PC-3 (cell line): ENCODE results near the gene CRB2. TPM values are rescaled to one million over a fixed set of nuclear protein-coding genes. Genes with fewer than 3 reads are reported as not detected.

Source experiments
- ATAC-seq: fragments of 200-7000 bp; cut with Tn5 transposase; 2 replicates; pipeline ENCODE4 v1.9.1; 2020; ENCODE audit warnings: mild to moderate bottlenecking, moderate library complexity
- BruUV-seq: library from RNA; stranded (reverse); fragments of 400-500 nt; replicated peaks from 2 replicates; lab custom pipeline; 2021; lab: Mats Ljungman, UMichigan
- CTCF ChIA-PET: fragments of 300-600 bp; sonication (Branson Sonifier 250); formaldehyde crosslinking; loops from one replicate; lab custom pipeline; 2022; ENCODE audit warnings: antibody characterized with exemption; lab: Charles Lee
- POLR2A ChIA-PET: fragments of 300-600 bp; sonication (Branson Sonifier 250); formaldehyde crosslinking; loops from one replicate; lab custom pipeline; 2022; ENCODE audit warnings: antibody characterized with exemption; ENCODE audit not compliant: unreplicated experiment; lab: Charles Lee
- DNase-seq: peaks from one replicate; pipeline ENCODE4 v3.0.0-alpha.2; 2015
- H2AFZ ChIP-seq: fragments of 300-600 bp; sonication (generic); 2 replicates; pipeline ENCODE4 v1.6.0; 2016; ENCODE audit warnings: antibody characterized with exemption, low read length
- H3F3A ChIP-seq: fragments of 300-600 bp; sonication (generic); one replicate; pipeline ENCODE4 v1.6.0; 2017; ENCODE audit warnings: antibody characterized with exemption, low read length, control low read depth, mild to moderate bottlenecking; ENCODE audit not compliant: unreplicated experiment
- H3K27ac ChIP-seq: fragments of 300-600 bp; sonication (generic); 2 replicates; pipeline ENCODE4 v1.5.1; 2016; ENCODE audit warnings: mild to moderate bottlenecking, low read length
- H3K27me3 ChIP-seq: fragments of 300-600 bp; sonication (generic); 2 replicates; pipeline ENCODE4 v1.6.1; 2016; ENCODE audit warnings: low read length, mixed read lengths
- H3K36me3 ChIP-seq: fragments of 300-600 bp; sonication (generic); 2 replicates; pipeline ENCODE4 v1.6.1; 2016; ENCODE audit warnings: low read depth, mixed run types, low read length, mixed read lengths
- H3K4me1 ChIP-seq: fragments of 300-600 bp; sonication (generic); 2 replicates; pipeline ENCODE4 v1.5.1; 2016; ENCODE audit warnings: low read length; ENCODE audit not compliant: insufficient read depth
- H3K4me2 ChIP-seq: fragments of 300-600 bp; sonication (generic); 2 replicates; pipeline ENCODE4 v1.6.0; 2016; ENCODE audit warnings: low read length
- H3K4me3 ChIP-seq: fragments of 300-600 bp; sonication (generic); 2 replicates; pipeline ENCODE4 v1.5.1; 2016; ENCODE audit warnings: mild to moderate bottlenecking, low read length, mixed read lengths
- H3K79me2 ChIP-seq: fragments of 300-600 bp; sonication (generic); 2 replicates; pipeline ENCODE4 v1.6.1; 2017; ENCODE audit warnings: low read length, mixed read lengths
- H3K9ac ChIP-seq: fragments of 300-600 bp; sonication (generic); 2 replicates; pipeline ENCODE4 v1.6.0; 2016; ENCODE audit warnings: mild to moderate bottlenecking, low read length
- H3K9me2 ChIP-seq: fragments of 300-600 bp; sonication (generic); replicated peaks from 2 replicates; pipeline ENCODE4 v1.6.1; 2016; ENCODE audit warnings: mixed run types, low read length, mixed read lengths
- H3K9me3 ChIP-seq: fragments of 300-600 bp; sonication (generic); 2 replicates; pipeline ENCODE4 v1.6.1; 2016; ENCODE audit warnings: low read length, mixed read lengths
- H4K20me1 ChIP-seq: fragments of 300-600 bp; sonication (generic); 2 replicates; pipeline ENCODE4 v1.6.1; 2016; ENCODE audit warnings: low read length, mixed read lengths
- CTCF ChIP-seq: fragments of 300-600 bp; sonication (generic); conservative IDR thresholded peaks from 2 replicates; pipeline ENCODE4 v1.5.1; 2017; ENCODE audit warnings: antibody characterized with exemption, low read depth, mild to moderate bottlenecking, low read length
- EZH2 ChIP-seq: fragments of 300-600 bp; sonication (generic); IDR thresholded peaks from one replicate; pipeline ENCODE4 v1.6.1; 2017; ENCODE audit warnings: antibody characterized with exemption, mild to moderate bottlenecking, low read length; ENCODE audit not compliant: unreplicated experiment
- EZH2phosphoT487 ChIP-seq: fragments of 300-600 bp; sonication (generic); IDR thresholded peaks from 2 replicates; pipeline ENCODE4 v1.6.1; 2018; ENCODE audit warnings: mild to moderate bottlenecking, antibody characterized with exemption, low read length, borderline replicate concordance
- intact Hi-C: fragments of 100-400 bp; cut with micrococcal nuclease; formaldehyde crosslinking; loops from 2 replicates; pipeline ENCODE4 v1.9.0; 2023
- total RNA-seq: library from RNA; depleted of rRNA; stranded (reverse); fragments of >200 nt; gene quantifications from 2 replicates; pipeline ENCODE4 v1.2.3, GENCODE V29; 2014

CRB2 gene
- total RNA-seq, 1 experiment from 2014 or later, result not detected

DNA sequence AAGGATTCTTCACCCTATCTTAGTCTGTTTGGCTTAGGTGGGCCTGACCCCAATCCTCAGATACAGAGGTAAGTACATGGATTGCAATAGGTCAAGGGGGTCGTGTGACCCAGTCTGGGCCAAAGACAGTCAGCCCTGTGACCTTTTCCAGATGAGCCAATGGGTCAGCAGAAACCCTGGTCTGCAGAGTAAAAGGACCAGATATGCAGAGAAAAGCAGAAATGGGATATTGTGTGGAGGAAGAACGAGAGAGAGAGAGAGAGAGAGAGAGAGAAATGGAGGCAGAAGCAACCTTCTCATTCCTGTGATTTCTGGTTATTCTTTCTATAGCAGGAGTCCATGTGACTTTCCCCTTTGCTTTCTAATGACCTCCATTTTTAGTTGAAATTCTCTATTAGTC is 40.4 kb upstream of the CRB2 start:
- Histone ChIP-seq H3K79me2 (no peaks in the 10 kb centered on the region), H3K9ac (no peak overlapping the region), H4K20me1 (no peaks in the 10 kb centered on the region), H3K4me2 (no peak overlapping the region), H3K9me3 (no peaks in the 10 kb centered on the region), H3F3A (no peaks in the 10 kb centered on the region), H3K4me3 (no peak overlapping the region), H3K27me3 (no peaks in the 10 kb centered on the region), H2AFZ (no peak overlapping the region), H3K9me2 (no peaks in the 10 kb centered on the region), H3K36me3 (no peaks in the 10 kb centered on the region), H3K27ac (no peak overlapping the region), H3K4me1 (no peaks in the 10 kb centered on the region)
- DNase-seq (no peak), ATAC-seq (no peak)
- intact Hi-C loops, result no loop called here
- ChIA-PET POLR2A (no interaction called here), CTCF (no interaction called here)
- BruUV-seq, result no TSS peak
- no peak for TF ChIP-seq CTCF
- TF ChIP-seq EZH2, result no peak
- no peak for TF ChIP-seq EZH2phosphoT487

- Histone ChIP-seq H2AFZ (no peak overlapping the region), H3K79me2 (no peaks in the 10 kb centered on the region), H3K9me3 (no peaks in the 10 kb centered on the region), H3K9me2 (no peaks in the 10 kb centered on the region), H3K4me2 (no peak overlapping the region), H3F3A (no peaks in the 10 kb centered on the region), H3K4me3 (no peak overlapping the region), H3K4me1 (no peaks in the 10 kb centered on the region), H4K20me1 (no peaks in the 10 kb centered on the region), H3K27ac (no peak overlapping the region), H3K9ac (no peak overlapping the region), H3K36me3 (no peaks in the 10 kb centered on the region), H3K27me3 (no peaks in the 10 kb centered on the region)
- ATAC-seq, result no peak
- intact Hi-C loops, result no loop called here
- TF ChIP-seq EZH2 (no peak), EZH2phosphoT487 (no peak), CTCF (no peak)
- ChIA-PET CTCF (no interaction called here), POLR2A (no interaction called here)
- BruUV-seq, result no TSS peak
- DNase-seq, result no peak
Measured at GRCh38 chr9:123316053-123316718, 39.8 kb upstream of the CRB2 start.

DNA sequence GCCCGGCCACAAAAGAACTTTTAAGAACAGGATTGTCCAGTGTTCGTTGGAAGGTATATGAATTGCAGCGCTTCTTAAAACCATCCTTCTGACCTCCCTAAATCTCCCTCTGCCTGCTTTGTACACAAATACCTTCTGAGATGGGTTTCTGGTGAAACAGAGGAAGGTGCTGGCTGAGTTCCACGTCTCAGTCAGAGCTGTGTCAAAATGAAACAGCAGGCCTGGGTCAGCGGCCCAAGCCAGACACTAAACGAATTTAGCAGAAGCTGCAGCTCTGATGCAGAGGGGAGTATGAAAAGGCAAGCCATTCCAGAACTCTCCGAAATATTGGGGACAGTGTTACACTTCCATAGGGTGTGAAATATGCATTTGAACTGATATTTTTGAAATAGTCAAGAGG is 37.8 kb upstream of the CRB2 start:
- Histone ChIP-seq H3K9ac (no peak overlapping the region), H2AFZ (no peak overlapping the region), H3K27me3 (no peaks in the 10 kb centered on the region), H3K4me2 (no peak overlapping the region), H3K27ac (no peak overlapping the region), H3K9me2 (no peaks in the 10 kb centered on the region), H3K4me3 (no peak overlapping the region), H3K9me3 (no peaks in the 10 kb centered on the region), H3K79me2 (no peaks in the 10 kb centered on the region), H4K20me1 (no peaks in the 10 kb centered on the region), H3F3A (no peaks in the 10 kb centered on the region), H3K36me3 (no peaks in the 10 kb centered on the region), H3K4me1 (no peaks in the 10 kb centered on the region)
- TF ChIP-seq EZH2 (no peak), CTCF (no peak), EZH2phosphoT487 (no peak)
- CTCF ChIA-PET, result no interaction called here
- POLR2A ChIA-PET, result no interaction called here
- DNase-seq (no peak), ATAC-seq (no peak)
- no TSS peak for BruUV-seq
- intact Hi-C loops, result no loop called here
